Naive thymus-derived CD4-positive, alpha-beta T cell (primary cell): ENCODE results near the gene HDLBP. TPM values are rescaled to one million over a fixed set of nuclear protein-coding genes. Genes with fewer than 3 reads are reported as not detected.
"Not testable (repeated sequence)": the region's sequence is repeated elsewhere in the genome, so short reads cannot be mapped to it uniquely, and the experiment has no call there.

ENCODE experiments used
- ATAC-seq: fragments of 150-1000 bp; cut with Tn5 transposase; 2 replicates; pipeline ENCODE4 v1.10.0; 2021; ENCODE audit warnings: mild to moderate bottlenecking, moderate library complexity
- CTCF ChIA-PET: fragments of 350-600 bp; sonication (Branson Sonifier 250); formaldehyde crosslinking; loops from one replicate; lab custom pipeline; 2021; ENCODE audit warnings: antibody characterized with exemption; lab: Charles Lee
- POLR2A ChIA-PET: fragments of 350-600 bp; sonication (Branson Sonifier 250); formaldehyde crosslinking; loops from one replicate; lab custom pipeline; 2021; ENCODE audit warnings: antibody characterized with exemption, inconsistent platforms; lab: Charles Lee
- DNase-seq, 9 donors: peaks; one replicate each; pipeline versions ENCODE4 v3.0.0 to v3.0.0-alpha.2; 2020 to 2022; ENCODE audit warnings: mixed read lengths in 1 of 9
- H3K27ac ChIP-seq: one replicate; pipeline ENCODE4 v1.7.0; 2013; ENCODE audit warnings: mild to moderate bottlenecking, low read depth, low read length, moderate library complexity
- H3K27me3 ChIP-seq, 2 donors: one replicate each; pipeline ENCODE4 v1.7.0; 2013; ENCODE audit warnings: low read length in 2 of 2, mild to moderate bottlenecking in 2 of 2, moderate library complexity in 2 of 2; ENCODE audit not compliant: control insufficient read depth in 2 of 2, insufficient read depth in 2 of 2
- H3K36me3 ChIP-seq, 3 experiments: 1 replicate in 2 of 3; 2 replicates in 1 of 3; pipeline ENCODE4 v1.7.0; 2013; ENCODE audit warnings: low read length in 3 of 3, mild to moderate bottlenecking in 3 of 3, moderate library complexity in 1 of 3; ENCODE audit not compliant: insufficient read depth in 3 of 3, control insufficient read depth in 2 of 3
- H3K4me1 ChIP-seq, 2 donors: one replicate each; pipeline ENCODE4 v1.7.0; 2013; ENCODE audit warnings: low read length in 2 of 2, mild to moderate bottlenecking in 2 of 2, moderate library complexity in 1 of 2; ENCODE audit not compliant: control insufficient read depth in 2 of 2, insufficient read depth in 2 of 2
- H3K4me3 ChIP-seq: 2 replicates; pipeline ENCODE4 v1.7.0; 2013; ENCODE audit warnings: mild to moderate bottlenecking, low read length
- H3K9me3 ChIP-seq, 3 experiments: 1 replicate in 2 of 3; 2 replicates in 1 of 3; pipeline ENCODE4 v1.7.0; 2013; ENCODE audit warnings: low read length in 3 of 3; ENCODE audit not compliant: control insufficient read depth in 2 of 3
- H3K27ac Mint-ChIP-seq, 9 donors: one replicate each; pipeline ENCODE4 v1.8.0; 2020 to 2022; ENCODE audit warnings: mixed read lengths in 9 of 9, mild to moderate bottlenecking in 8 of 9, moderate library complexity in 5 of 9, inconsistent platforms in 2 of 9
- H3K27me3 Mint-ChIP-seq, 5 donors: one replicate each; pipeline ENCODE4 v1.8.0; 2021 to 2022; ENCODE audit warnings: mixed read lengths in 5 of 5, mild to moderate bottlenecking in 1 of 5
- H3K36me3 Mint-ChIP-seq, 5 donors: one replicate each; pipeline ENCODE4 v1.8.0; 2020 to 2022; ENCODE audit warnings: mixed read lengths in 5 of 5, mild to moderate bottlenecking in 3 of 5, inconsistent platforms in 1 of 5
- H3K4me1 Mint-ChIP-seq, 7 donors: one replicate each; pipeline ENCODE4 v1.8.0; 2020 to 2022; ENCODE audit warnings: mixed read lengths in 7 of 7, mild to moderate bottlenecking in 3 of 7, inconsistent platforms in 1 of 7
- H3K4me3 Mint-ChIP-seq, 10 donors: one replicate each; pipeline ENCODE4 v1.8.0; 2020 to 2022; ENCODE audit warnings: mild to moderate bottlenecking in 10 of 10, mixed read lengths in 10 of 10, moderate library complexity in 6 of 10, inconsistent platforms in 2 of 10
- H3K9me3 Mint-ChIP-seq, 11 donors: one replicate each; pipeline ENCODE4 v1.8.0; 2020 to 2022; ENCODE audit warnings: mixed read lengths in 11 of 11, mild to moderate bottlenecking in 4 of 11, inconsistent platforms in 1 of 11, moderate library complexity in 1 of 11
- intact Hi-C, 2 donors: fragments of 100-400 bp; cut with micrococcal nuclease; formaldehyde crosslinking; loops; one replicate each; pipeline ENCODE4 v1.15.1; 2023
- polyA plus RNA-seq, 2 donors: library from polyadenylated mRNA; unstranded; fragments of 300-500 nt; fragmentation: Illumina TruSeq; gene quantifications; one replicate each; pipeline ENCODE4 v1.2.3, GENCODE V29; 2021
- total RNA-seq, 6 experiments: library from RNA in 5 of 6; stranded (reverse) in 5 of 6; gene quantifications; 1 replicate in 5 of 6; 2 replicates in 1 of 6; pipeline ENCODE4 v1.2.3 and lab custom pipeline; 2021 to 2026

Gene HDLBP
- total and polyA plus RNA-seq, 7 experiments from 2014 or later, result 42.8 to 231 (median 153) TPM

DNA sequence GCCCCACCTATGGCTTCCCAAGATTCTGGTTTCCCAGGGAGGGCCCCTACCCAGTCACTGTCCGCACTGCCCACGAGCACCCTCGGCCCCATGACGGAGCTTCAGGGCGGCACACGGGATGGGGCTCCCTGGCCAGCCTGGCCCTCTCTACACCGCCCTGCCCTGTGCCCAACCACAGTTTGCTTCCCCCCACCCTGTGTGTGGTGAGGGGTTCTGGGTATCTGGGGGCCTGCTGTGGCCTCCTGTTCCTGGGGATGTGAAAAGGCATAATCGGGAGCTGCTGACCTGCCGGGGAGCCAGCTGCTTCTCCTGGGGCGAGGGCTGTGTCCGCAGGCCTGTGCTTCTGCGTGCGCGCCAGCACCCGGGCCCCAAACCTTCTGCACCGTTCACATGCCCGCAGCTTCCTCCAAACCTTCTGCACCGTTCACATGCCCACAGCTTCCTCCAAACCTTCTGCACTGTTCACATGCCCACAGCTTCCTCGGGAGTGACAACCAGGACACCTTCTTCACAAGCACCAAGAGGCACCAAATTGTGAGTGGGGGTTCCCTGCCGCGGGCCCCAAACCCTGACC lies 114.6 kb downstream of the HDLBP start:
- H3K4me1 ChIP-seq, result no peaks in the 10 kb centered on the region
- intact Hi-C loops, result no loop called here
- Mint-ChIP-seq H3K36me3 (no peaks in the 10 kb centered on the region), H3K4me3 (no peak overlapping the region), H3K27ac (peak overlapping the region in 1 of 9 donors; percentile 55), H3K27me3 (no peaks in the 10 kb centered on the region), H3K4me1 (no peaks in the 10 kb centered on the region), H3K9me3 (no peaks in the 10 kb centered on the region)
- POLR2A ChIA-PET, result no interaction called here
- H3K27me3 ChIP-seq, result no peaks in the 10 kb centered on the region
- H3K27ac ChIP-seq, result no peak overlapping the region
- H3K4me3 ChIP-seq, result no peak overlapping the region
- ATAC-seq (peak; percentile 31), DNase-seq (no peak)
- no peaks in the 10 kb centered on the region for H3K36me3 ChIP-seq
- CTCF ChIA-PET, result no interaction called here
- no peaks in the 10 kb centered on the region for H3K9me3 ChIP-seq

DNA sequence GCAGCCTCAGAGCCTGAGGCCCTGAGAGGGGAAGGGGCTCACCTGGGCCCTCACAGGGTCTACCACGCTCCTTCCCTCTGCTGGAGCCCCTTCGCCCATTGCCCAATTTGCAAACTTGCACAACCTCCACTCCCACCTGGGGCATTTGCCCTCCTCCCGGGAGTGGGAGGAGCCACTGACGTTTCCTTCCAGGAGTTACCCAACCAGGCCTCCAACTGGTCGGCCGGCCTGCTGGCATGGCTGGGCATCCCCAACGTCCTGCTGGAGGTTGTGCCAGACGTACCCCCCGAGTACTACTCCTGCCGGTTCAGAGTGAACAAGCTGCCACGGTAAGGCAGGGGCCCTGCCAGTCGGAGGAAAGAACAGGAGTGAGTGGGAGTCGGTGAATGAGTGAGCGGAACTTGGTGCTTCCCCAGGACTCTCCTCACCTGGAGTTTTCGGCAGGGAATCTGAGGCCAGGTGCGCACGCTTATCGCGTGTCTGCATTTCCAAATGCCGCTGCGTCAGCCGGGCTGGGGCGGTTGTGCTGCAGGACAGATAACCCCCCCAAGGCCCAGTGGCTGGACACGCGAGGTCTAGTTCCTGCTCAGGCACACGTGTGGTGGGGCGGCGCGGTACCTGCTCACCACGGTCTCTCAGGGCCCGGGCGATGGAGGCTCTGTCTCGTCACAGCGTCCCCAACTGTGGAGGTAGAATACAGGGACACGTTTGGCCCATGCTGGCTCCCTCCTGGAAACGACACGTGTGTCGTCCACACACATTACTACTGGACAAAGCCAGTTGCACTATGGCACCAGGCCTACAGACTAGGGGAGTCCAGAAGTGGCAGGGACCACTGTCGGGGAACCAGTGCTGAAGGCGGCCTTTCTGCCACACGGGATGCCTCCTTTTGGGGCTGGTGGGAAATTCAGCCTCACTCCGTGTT lies 115.3 kb downstream of the HDLBP start:
- no peaks in the 10 kb centered on the region for H3K36me3 ChIP-seq
- intact Hi-C loops, result no loop called here
- Mint-ChIP-seq H3K4me3 (no peak overlapping the region), H3K27ac (no peak overlapping the region), H3K27me3 (no peaks in the 10 kb centered on the region), H3K9me3 (no peaks in the 10 kb centered on the region), H3K36me3 (no peaks in the 10 kb centered on the region), H3K4me1 (no peaks in the 10 kb centered on the region)
- ChIA-PET CTCF (no interaction called here), POLR2A (no interaction called here)
- no peak overlapping the region for H3K4me3 ChIP-seq
- DNase-seq, result no peak
- no peaks in the 10 kb centered on the region for H3K4me1 ChIP-seq
- H3K27me3 ChIP-seq, result no peaks in the 10 kb centered on the region
- no peak overlapping the region for H3K27ac ChIP-seq
- H3K9me3 ChIP-seq, result no peaks in the 10 kb centered on the region
- ATAC-seq, result no peak

GRCh38 chr2:241199286-241199685 lies 116.2 kb downstream of the HDLBP start:
- CTCF ChIA-PET, result no interaction called here
- DNase-seq (no peak), ATAC-seq (no peak)
- Mint-ChIP-seq H3K27me3 (no peaks in the 10 kb centered on the region), H3K4me3 (no peak overlapping the region), H3K9me3 (no peaks in the 10 kb centered on the region), H3K36me3 (no peaks in the 10 kb centered on the region), H3K27ac (no peak overlapping the region), H3K4me1 (no peaks in the 10 kb centered on the region)
- Histone ChIP-seq H3K27me3 (no peaks in the 10 kb centered on the region), H3K27ac (no peak overlapping the region), H3K4me1 (no peaks in the 10 kb centered on the region), H3K36me3 (no peaks in the 10 kb centered on the region), H3K9me3 (no peaks in the 10 kb centered on the region), H3K4me3 (no peak overlapping the region)
- POLR2A ChIA-PET, result no interaction called here
- intact Hi-C loops, result no loop called here

DNA sequence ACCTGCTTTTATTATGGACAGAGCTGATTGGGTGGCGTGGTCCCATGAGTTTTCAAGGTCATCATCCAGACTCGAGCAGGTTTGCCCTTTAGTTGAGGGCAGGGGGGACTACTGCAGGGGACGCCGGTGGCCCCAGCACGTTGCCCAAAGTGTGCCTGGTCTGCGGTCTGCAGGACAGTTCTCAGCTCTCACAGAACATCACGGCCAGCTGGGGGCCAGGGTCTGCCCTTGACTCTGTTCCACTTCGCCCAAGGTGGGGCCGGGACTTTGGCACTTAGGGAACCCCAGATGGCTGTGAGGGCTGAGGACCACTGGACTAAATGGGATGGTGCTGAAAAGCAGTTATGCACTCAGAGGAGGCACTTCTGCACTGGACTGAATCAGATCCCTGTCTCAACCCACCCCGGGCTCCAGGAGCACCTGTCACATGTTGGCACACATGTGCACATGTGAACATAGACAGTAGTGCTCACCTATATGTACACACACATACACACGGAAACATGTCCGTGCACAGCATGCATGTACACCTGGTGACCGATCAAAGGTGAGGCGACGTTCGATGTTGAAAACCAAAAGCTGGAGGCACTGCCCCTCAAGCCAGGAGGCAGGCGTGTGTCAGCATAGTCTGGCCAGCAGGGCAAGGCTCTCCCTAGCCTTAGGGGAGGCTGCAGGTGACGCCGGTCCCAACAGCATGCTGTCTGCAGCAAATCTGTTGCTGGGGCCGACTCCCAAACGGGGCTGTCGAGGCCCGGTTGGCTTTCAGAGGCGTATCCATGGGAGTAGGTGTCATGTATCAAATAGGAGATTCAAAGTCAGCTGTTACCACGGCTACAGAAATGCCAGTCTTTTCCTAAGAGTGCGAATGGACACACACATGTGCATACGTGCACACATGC lies 116.8 kb downstream of the HDLBP start:
- ChIA-PET POLR2A (no interaction called here), CTCF (no interaction called here)
- Histone ChIP-seq H3K36me3 (no peaks in the 10 kb centered on the region), H3K4me1 (no peaks in the 10 kb centered on the region), H3K9me3 (no peaks in the 10 kb centered on the region), H3K27ac (no peak overlapping the region), H3K4me3 (no peak overlapping the region), H3K27me3 (no peaks in the 10 kb centered on the region)
- Mint-ChIP-seq H3K9me3 (no peaks in the 10 kb centered on the region), H3K27me3 (no peaks in the 10 kb centered on the region), H3K27ac (no peak overlapping the region), H3K36me3 (no peaks in the 10 kb centered on the region), H3K4me1 (no peaks in the 10 kb centered on the region), H3K4me3 (no peak overlapping the region)
- DNase-seq (no peak), ATAC-seq (no peak)
- intact Hi-C loops, result no loop called here

DNA sequence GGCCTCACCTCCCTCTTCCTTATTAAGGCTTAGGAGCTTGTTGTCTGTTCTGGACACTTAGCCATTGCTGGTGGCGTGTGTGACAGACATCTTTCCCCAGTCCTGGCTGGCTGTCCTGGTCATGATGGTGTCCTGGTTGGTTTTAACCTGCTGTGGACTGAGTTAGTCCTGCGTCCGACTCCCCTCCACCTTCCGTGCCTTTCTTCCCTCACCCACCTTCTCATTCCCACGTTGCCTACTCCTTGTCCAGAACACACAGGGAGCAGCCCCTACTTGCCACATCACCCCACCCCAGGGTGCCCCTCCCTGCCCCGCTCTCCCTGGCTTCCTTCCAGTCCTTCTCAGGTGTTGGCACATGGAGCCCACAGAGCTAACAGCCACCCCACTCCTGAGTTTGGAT lies 117.5 kb downstream of the HDLBP start:
- Histone ChIP-seq H3K4me1 (no peaks in the 10 kb centered on the region), H3K36me3 (no peaks in the 10 kb centered on the region), H3K4me3 (no peak overlapping the region), H3K27me3 (no peaks in the 10 kb centered on the region), H3K27ac (no peak overlapping the region), H3K9me3 (no peaks in the 10 kb centered on the region)
- H3K36me3 Mint-ChIP-seq, result no peaks in the 10 kb centered on the region
- ChIA-PET POLR2A (no interaction called here), CTCF (no interaction called here)
- no peak for DNase-seq
- no peaks in the 10 kb centered on the region for H3K27me3 Mint-ChIP-seq
- H3K4me3 Mint-ChIP-seq, result no peak overlapping the region
- no peaks in the 10 kb centered on the region for H3K4me1 Mint-ChIP-seq
- no peak for ATAC-seq
- no peaks in the 10 kb centered on the region for H3K9me3 Mint-ChIP-seq
- intact Hi-C loops, result no loop called here
- H3K27ac Mint-ChIP-seq, result no peak overlapping the region

- H3K27me3 ChIP-seq, H3K27me3 Mint-ChIP-seq, intact Hi-C loops, H3K9me3 ChIP-seq, H3K36me3 ChIP-seq, H3K4me3 Mint-ChIP-seq, DNase-seq, H3K36me3 Mint-ChIP-seq, H3K9me3 Mint-ChIP-seq, H3K27ac ChIP-seq, H3K4me3 ChIP-seq, POLR2A ChIA-PET, CTCF ChIA-PET, H3K4me1 Mint-ChIP-seq, H3K4me1 ChIP-seq, H3K27ac Mint-ChIP-seq, ATAC-seq: not testable (repeated sequence)
These were observed 118.2 kb downstream of the HDLBP start for GRCh38 chr2:241197246-241197645.
